GM18499 (cell line): ENCODE measurements around the gene PRICKLE4.
"Not testable (repeated sequence)": the region's sequence is repeated elsewhere in the genome, so short reads cannot be mapped to it uniquely, and the experiment has no call there.

Experiments used
- ATAC-seq: cut with Tn5 transposase; IDR thresholded peaks from one replicate; pipeline ENCODE4 v1.9.1; 2021; ENCODE audit warnings: moderate number of reproducible peaks; ENCODE audit not compliant: insufficient read depth, unreplicated experiment

The PRICKLE4 gene

DNA sequence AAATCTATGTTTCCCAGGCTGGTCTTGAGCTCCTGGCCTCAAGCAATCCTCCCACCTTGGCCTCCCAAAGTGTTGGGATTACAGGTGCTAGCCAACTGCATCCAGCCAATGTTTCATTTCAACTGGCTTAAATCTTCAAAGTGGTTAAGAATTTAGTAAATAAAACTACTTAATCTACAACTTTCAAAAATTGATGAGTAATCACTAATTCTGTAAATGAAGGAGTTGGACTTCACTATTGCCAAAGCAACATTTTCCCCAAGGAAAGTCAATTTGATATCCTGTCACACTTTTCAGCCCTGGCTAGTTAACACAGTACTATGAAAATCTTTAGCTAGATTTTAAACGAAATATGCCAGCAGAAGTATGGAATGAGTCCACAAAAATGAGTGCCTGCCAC lies 10.7 kb downstream of the PRICKLE4 start:
- no peak for ATAC-seq

DNA sequence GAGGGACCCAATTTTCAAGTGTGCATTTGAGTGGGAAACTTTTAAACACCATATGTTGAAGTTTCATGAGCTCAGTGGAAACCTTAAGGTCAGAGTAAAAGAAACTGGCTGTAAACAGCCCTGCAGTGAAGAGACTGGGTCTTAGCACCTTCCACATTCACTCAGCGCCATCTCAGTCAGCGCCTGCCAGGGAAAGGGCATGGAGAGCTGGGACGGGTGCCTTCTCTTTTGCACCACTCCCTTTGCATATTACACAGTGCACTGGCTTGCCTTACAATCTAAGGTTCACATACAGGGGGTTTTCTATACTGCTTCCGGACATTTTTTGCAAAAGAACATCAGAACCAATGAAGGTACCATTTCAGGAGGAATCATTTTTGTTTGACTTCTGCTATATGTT lies 11.4 kb downstream of the PRICKLE4 start:
- ATAC-seq, result no peak

DNA sequence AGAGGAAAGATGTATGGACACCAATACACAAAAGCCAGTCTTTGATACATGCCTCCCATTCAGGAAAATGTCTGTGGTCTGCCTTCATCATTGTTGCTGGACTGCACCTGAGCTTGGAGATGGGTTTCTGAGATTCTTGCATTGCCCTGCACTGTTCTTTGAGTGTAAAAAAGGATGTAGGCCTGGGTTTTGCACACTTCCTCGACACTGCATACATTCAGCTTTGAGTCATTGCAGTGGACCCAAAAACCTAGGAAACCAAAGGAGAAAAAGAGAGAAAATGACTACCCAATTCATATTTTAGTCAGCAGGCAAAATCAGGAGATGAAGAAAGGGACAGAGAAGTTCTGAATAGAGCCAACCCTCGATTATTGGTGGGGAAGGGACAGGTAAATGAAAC lies 15.9 kb downstream of the PRICKLE4 start:
- ATAC-seq, result no peak

DNA sequence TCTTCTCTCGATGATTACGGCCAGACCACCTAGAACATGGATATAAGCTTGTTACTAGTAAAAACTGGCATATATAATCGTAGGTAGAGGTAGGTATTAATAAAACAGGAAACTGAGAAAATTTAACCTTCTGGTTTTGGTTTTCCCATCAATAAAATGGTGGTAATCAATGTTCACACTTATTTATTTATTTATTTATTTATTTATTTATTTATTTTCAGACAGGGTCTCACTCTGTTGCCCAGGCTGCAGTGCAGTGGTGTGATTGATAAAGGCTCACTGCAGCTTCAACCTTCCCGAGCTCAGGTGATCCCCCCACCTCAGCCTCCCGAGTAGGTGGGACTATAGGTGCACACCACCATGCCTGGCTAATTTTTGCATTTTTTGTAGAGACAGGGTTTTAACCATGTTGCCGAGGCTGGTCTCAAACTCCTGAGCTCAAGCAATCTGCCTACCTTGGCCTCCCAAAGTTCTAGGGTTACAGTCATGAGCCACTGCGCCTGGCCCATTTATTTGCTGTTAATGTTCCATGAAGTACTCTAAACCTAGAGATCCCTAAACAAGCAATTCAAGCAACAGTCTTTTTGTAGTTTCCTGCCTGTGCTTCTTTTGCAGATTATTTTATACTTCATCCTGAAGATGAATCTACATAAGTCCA lies 18.4 kb downstream of the PRICKLE4 start:
- ATAC-seq, result no peak

GRCh38 chr6:41799559-41799911 lies 19.0 kb downstream of the PRICKLE4 start:
- ATAC-seq, result no peak

GRCh38 chr6:41801380-41801779 lies 20.8 kb downstream of the PRICKLE4 start:
- ATAC-seq, result no peak

DNA sequence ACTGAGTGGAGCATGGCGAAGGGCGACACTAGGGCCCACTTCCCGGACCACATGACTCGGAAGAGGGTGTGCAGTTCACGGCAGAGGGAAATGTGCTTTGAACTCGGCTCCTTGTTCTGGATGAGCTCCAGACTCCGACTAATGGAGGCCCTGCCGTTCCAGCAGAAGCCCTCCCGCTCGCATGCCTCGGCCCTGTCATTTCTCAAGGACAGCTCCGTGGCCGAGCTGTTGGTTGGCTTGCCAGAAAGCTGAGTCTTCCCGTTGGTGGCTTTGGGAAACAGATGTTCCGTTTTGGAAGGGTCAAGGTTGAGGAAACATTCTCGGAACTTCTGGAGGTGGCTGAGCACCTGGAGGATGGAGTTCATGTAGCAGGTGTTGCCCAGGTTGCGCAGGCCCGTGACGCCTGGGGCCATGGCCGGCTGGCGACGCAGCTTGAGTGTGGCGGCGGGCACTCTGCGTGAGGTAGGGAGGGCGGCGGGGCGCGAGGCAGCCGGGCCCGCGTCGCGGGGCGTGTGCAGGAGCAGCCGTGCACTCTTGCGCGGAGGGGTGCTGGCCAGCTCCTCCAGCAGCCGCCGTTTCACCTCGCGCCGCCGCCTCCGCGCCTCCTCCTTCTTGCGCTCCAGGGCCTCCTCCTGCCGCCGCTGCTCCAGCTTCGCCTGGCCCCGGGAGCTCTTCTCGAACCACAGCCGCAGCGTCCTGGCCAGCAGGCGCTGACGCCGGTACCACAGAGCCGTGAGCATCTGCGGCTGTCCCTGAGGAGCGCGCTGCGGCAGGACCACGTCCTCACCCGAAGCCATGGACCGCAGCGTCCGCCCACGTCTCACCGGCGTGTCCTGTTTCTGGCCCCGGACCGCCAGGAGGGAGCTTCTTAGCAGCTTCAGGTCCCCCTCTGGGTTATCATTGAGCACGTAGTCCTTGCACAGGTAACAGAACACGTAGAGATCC lies 25.5 kb downstream of the PRICKLE4 start:
- no peak for ATAC-seq

DNA sequence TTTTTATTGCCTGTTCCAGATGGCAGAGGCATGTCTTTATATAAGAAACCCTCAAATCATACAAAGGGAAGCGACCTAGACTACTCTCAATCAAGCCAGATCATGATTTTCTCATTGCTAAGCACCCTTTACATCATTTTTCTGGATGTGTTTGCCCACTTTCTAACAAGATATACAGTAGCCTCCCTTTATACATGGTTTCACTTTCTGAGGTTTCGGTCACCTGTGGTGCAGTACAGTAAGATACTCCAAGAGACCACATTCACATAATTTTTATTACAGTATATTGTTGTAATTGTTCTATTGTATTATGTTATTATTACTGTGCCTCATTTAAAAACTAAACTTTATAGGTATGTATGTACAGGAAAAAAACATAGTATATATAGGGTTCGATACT lies 30.5 kb downstream of the PRICKLE4 start:
- no peak for ATAC-seq

DNA sequence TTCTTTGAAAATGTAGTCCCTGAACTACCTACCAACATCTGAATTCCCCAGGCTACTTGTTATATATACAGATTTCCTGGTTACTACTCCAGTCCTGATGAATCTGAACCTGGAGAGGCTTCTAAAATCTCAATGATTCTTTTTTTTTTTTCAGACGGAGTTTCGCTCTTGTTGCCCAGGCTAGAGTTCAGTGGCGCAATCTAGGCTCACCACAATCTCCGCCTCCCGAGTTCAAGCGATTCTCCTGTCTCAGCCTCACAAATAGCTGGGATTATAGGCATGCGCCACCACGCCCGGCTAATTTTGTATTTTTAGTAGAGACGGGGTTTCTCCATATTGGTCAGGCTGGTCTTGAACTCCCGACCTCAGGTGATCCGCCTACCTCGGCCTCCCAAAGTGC lies 31.4 kb downstream of the PRICKLE4 start:
- not testable (repeated sequence) for ATAC-seq

DNA sequence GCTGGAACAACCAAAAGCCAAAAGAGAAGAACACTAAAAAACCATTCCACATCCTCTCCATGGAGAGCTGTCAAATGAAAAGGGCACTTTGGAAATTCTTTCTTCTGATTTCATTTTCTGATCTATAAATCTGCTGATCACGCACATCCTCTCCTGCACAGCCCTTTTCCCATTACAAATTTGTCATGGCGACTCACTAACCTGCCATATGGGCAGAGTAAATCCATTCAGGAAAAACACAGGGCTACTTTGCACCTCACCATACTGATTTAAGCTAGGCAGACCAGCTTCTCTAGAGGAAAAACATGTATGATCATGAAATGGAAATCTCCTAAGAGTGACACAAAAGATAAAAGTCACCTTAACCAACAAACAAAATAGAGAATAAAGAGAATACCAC lies 32.9 kb downstream of the PRICKLE4 start:
- ATAC-seq, result no peak

DNA sequence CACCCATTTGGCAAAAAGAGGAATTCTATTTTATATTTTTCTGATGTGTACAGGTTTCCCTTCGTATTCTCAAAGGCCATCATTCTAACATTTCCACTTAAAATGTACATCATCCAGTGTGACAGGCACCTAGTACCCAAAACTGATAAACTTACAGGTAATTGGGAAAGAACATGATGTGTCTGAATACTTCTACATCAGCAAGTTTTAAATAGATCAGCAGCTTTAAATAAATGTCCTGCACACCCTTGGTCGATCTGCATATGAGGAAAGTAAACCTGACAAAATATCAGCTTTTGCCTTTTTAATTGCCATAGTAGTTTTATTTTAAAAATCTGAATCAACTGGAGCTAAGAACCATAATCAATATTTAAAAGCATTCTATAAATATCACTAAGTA lies 33.4 kb downstream of the PRICKLE4 start:
- ATAC-seq, result no peak

GRCh38 chr6:41814629-41815028 lies 34.0 kb downstream of the PRICKLE4 start:
- no peak for ATAC-seq

GRCh38 chr6:41815587-41815986 lies 35.0 kb downstream of the PRICKLE4 start:
- no peak for ATAC-seq

- no peak for ATAC-seq
Observed at GRCh38 chr6:41818271-41819054, 37.9 kb downstream of the PRICKLE4 start.

DNA sequence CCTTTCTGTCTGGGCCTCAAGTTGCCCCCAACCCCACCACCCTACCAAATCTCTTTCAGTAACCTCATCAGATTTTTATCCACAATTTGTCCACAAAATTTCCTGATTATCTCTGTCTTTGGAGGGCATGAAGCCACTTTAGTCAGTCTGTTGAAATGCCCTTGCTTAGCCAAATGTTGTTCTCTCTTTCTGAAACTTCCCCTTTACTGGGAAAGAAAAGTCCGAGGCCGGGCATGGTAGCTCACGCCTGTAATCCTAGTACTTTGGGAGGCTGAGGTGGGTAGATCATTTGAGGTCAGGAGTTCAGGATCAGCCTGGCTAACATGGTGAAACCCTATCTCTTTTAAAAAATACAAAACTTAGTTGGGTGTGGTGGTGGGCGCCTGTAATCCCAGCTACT lies 40.7 kb downstream of the PRICKLE4 start:
- no peak for ATAC-seq

DNA sequence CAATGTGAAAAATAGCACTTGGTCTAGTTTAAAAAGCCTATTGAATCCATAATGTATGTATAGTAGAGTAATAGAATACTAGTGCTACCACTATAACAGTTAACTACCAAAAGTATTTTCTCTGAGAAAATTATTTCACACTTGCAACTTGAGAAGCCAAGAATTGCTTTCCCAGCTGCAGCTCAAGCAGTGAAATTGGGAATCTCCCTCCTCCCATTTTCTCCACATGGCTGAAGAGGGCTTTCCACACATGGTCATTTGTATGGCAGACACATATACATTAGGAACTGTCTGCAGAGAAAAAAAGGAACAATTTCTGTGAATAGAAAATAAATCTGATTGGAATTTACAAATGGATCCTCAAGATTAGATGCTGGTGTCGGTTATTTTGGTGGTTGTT lies 41.4 kb downstream of the PRICKLE4 start:
- ATAC-seq, result no peak

DNA sequence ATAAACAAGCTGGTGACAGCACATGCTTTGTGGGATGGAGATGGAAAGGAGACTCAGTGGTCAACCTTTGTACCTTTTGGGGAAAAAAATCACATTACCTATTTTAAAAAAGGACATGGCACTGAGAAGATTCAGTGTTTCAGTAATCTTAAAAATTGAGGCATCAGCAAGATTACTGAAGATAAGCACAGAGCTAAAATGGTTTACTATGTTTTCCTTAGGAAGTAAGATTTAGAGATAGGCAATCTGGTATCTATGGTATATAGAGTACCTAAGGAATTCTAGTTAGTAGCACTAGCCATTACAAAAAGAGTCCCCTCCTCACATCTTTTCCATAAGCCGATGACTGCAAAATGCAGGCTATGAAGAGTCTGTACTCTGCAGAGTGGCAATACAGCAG lies 42.6 kb downstream of the PRICKLE4 start:
- no peak for ATAC-seq

DNA sequence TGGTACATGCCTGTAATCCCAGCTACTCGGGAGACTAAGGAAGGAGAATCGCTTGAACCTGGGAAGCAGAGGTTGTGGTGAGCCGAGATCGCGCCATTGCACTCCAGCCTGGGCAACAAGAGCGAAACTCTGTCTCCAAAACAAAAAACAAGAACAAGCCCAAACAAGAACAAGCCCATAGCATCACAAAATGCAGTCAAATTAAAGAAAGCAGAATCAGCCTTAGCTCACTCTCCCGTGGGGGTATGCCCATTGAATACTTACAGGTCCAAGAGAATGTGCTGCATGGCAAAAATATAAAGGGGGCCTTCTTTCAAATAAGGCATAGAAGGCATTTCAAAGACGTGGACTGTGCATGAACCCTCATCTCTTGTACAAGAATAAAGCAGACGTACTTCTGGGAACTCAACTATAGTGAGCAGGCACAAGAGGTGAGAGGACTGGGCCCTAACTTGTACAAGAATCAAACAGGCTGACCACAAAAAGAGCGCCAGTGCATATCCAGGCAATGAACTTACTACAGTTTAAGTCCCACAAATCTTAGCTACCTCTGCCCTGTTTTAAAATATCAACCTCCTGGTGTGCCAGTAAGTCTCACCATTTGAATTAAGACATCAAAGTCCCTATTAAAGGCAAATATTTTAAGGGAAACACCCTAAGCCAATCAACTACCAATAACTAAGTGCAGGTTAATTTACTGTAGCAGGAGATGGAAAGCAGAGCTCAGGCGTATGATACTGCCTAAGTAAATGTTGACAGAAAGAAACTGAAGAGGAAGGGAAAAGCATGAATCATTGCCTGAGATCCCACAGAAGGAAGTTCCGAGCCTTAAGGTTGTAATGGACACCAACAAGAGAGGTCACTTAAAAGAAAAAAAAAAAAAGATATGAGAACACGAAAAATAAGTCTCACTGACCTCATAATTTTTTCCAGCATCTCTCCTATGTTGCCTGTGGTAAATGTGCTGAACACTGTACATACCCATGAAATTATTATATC lies 44.3 kb downstream of the PRICKLE4 start:
- no peak for ATAC-seq

GRCh38 chr6:41826343-41827022 lies 45.9 kb downstream of the PRICKLE4 start:
- no peak for ATAC-seq
